ENCODE measurements around the gene DNAH6.

The DNAH6 gene

GRCh38 chr2:84838434-84839145 lies 322.3 kb downstream of the DNAH6 start:
- Histone ChIP-seq H3K9ac (ENCODE audit: insufficient read length, low read depth) (no peak overlapping the region), H3K9me3 (ENCODE audit: insufficient read depth, low read length) (no peaks in the 10 kb centered on the region), H3K36me3 (ENCODE audit: insufficient read depth, insufficient read length, low read length) (no peaks in the 10 kb centered on the region), H3K4me3 (ENCODE audit: insufficient read length, low read depth) (no peak overlapping the region), H3K27me3 (ENCODE audit: insufficient read depth, insufficient read length) (no peaks in the 10 kb centered on the region), H3K4me1 (ENCODE audit: insufficient read depth, insufficient read length) (no peaks in the 10 kb centered on the region)
- TF ChIP-seq SUZ12 (IDR thresholded peaks at IDR 0.05; ENCODE audit: extremely low read depth, insufficient read depth, insufficient read length) (no peak), ZNF274 (IDR thresholded peaks at IDR 0.05; ENCODE audit: low read depth, low read length) (no peak), YY1 (IDR thresholded peaks at IDR 0.05; ENCODE audit: insufficient read depth, insufficient read length) (no peak)
- DNase-seq (ENCODE audit: low read depth, low spot score), result no peak

- Histone ChIP-seq H3K4me3 (ENCODE audit: insufficient read length, low read depth) (no peak overlapping the region), H3K36me3 (ENCODE audit: insufficient read depth, insufficient read length, low read length) (no peaks in the 10 kb centered on the region), H3K27me3 (ENCODE audit: insufficient read depth, insufficient read length) (no peaks in the 10 kb centered on the region), H3K9me3 (ENCODE audit: insufficient read depth, low read length) (no peaks in the 10 kb centered on the region), H3K4me1 (ENCODE audit: insufficient read depth, insufficient read length) (no peaks in the 10 kb centered on the region), H3K9ac (ENCODE audit: insufficient read length, low read depth) (no peak overlapping the region)
- no peak for DNase-seq (ENCODE audit: low read depth, low spot score)
- TF ChIP-seq SUZ12 (IDR thresholded peaks at IDR 0.05; ENCODE audit: extremely low read depth, insufficient read depth, insufficient read length), result no peak
- TF ChIP-seq ZNF274 (IDR thresholded peaks at IDR 0.05; ENCODE audit: low read depth, low read length), result no peak
- TF ChIP-seq YY1 (IDR thresholded peaks at IDR 0.05; ENCODE audit: insufficient read depth, insufficient read length), result no peak
These were observed 323.6 kb downstream of the DNAH6 start for GRCh38 chr2:84839851-84840250.

GRCh38 chr2:84840306-84840705 lies 324.0 kb downstream of the DNAH6 start:
- Histone ChIP-seq H3K36me3 (ENCODE audit: insufficient read depth, insufficient read length, low read length) (no peaks in the 10 kb centered on the region), H3K27me3 (ENCODE audit: insufficient read depth, insufficient read length) (no peaks in the 10 kb centered on the region), H3K4me1 (ENCODE audit: insufficient read depth, insufficient read length) (no peaks in the 10 kb centered on the region), H3K9me3 (ENCODE audit: insufficient read depth, low read length) (no peaks in the 10 kb centered on the region), H3K4me3 (ENCODE audit: insufficient read length, low read depth) (no peak overlapping the region), H3K9ac (ENCODE audit: insufficient read length, low read depth) (no peak overlapping the region)
- TF ChIP-seq ZNF274 (IDR thresholded peaks at IDR 0.05; ENCODE audit: low read depth, low read length) (no peak), YY1 (IDR thresholded peaks at IDR 0.05; ENCODE audit: insufficient read depth, insufficient read length) (no peak), SUZ12 (IDR thresholded peaks at IDR 0.05; ENCODE audit: extremely low read depth, insufficient read depth, insufficient read length) (no peak)
- no peak for DNase-seq (ENCODE audit: low read depth, low spot score)

- no peaks in the 10 kb centered on the region for H3K4me1 ChIP-seq (ENCODE audit: insufficient read depth, insufficient read length)
- no peak overlapping the region for H3K4me3 ChIP-seq (ENCODE audit: insufficient read length, low read depth)
- no peak overlapping the region for H3K9ac ChIP-seq (ENCODE audit: insufficient read length, low read depth)
- no peaks in the 10 kb centered on the region for H3K9me3 ChIP-seq (ENCODE audit: insufficient read depth, low read length)
- no peak for TF ChIP-seq ZNF274 (IDR thresholded peaks at IDR 0.05; ENCODE audit: low read depth, low read length)
- no peak for TF ChIP-seq SUZ12 (IDR thresholded peaks at IDR 0.05; ENCODE audit: extremely low read depth, insufficient read depth, insufficient read length)
- TF ChIP-seq YY1 (IDR thresholded peaks at IDR 0.05; ENCODE audit: insufficient read depth, insufficient read length), result no peak
- H3K36me3 ChIP-seq (ENCODE audit: insufficient read depth, insufficient read length, low read length), result no peaks in the 10 kb centered on the region
- DNase-seq (ENCODE audit: low read depth, low spot score), result no peak
- no peaks in the 10 kb centered on the region for H3K27me3 ChIP-seq (ENCODE audit: insufficient read depth, insufficient read length)
These were observed 325.3 kb downstream of the DNAH6 start for GRCh38 chr2:84841577-84841976.

- Histone ChIP-seq H3K36me3 (ENCODE audit: insufficient read depth, insufficient read length, low read length) (no peaks in the 10 kb centered on the region), H3K9me3 (ENCODE audit: insufficient read depth, low read length) (no peaks in the 10 kb centered on the region), H3K4me3 (ENCODE audit: insufficient read length, low read depth) (no peak overlapping the region), H3K4me1 (ENCODE audit: insufficient read depth, insufficient read length) (no peaks in the 10 kb centered on the region), H3K27me3 (ENCODE audit: insufficient read depth, insufficient read length) (no peaks in the 10 kb centered on the region), H3K9ac (ENCODE audit: insufficient read length, low read depth) (no peak overlapping the region)
- TF ChIP-seq SUZ12 (IDR thresholded peaks at IDR 0.05; ENCODE audit: extremely low read depth, insufficient read depth, insufficient read length) (no peak), YY1 (IDR thresholded peaks at IDR 0.05; ENCODE audit: insufficient read depth, insufficient read length) (no peak), ZNF274 (IDR thresholded peaks at IDR 0.05; ENCODE audit: low read depth, low read length) (no peak)
- no peak for DNase-seq (ENCODE audit: low read depth, low spot score)
These were observed 327.8 kb downstream of the DNAH6 start for GRCh38 chr2:84844141-84844540.

GRCh38 chr2:84846041-84846663 lies 329.9 kb downstream of the DNAH6 start:
- Histone ChIP-seq H3K9me3 (ENCODE audit: insufficient read depth, low read length) (no peaks in the 10 kb centered on the region), H3K4me1 (ENCODE audit: insufficient read depth, insufficient read length) (no peaks in the 10 kb centered on the region), H3K36me3 (ENCODE audit: insufficient read depth, insufficient read length, low read length) (no peaks in the 10 kb centered on the region), H3K9ac (ENCODE audit: insufficient read length, low read depth) (no peak overlapping the region), H3K27me3 (ENCODE audit: insufficient read depth, insufficient read length) (no peaks in the 10 kb centered on the region), H3K4me3 (ENCODE audit: insufficient read length, low read depth) (no peak overlapping the region)
- TF ChIP-seq ZNF274 (IDR thresholded peaks at IDR 0.05; ENCODE audit: low read depth, low read length), result no peak
- no peak for TF ChIP-seq SUZ12 (IDR thresholded peaks at IDR 0.05; ENCODE audit: extremely low read depth, insufficient read depth, insufficient read length)
- no peak for TF ChIP-seq YY1 (IDR thresholded peaks at IDR 0.05; ENCODE audit: insufficient read depth, insufficient read length)
- DNase-seq (ENCODE audit: low read depth, low spot score), result no peak

- no peaks in the 10 kb centered on the region for H3K4me1 ChIP-seq (ENCODE audit: insufficient read depth, insufficient read length)
- no peak for DNase-seq (ENCODE audit: low read depth, low spot score)
- H3K4me3 ChIP-seq (ENCODE audit: insufficient read length, low read depth), result no peak overlapping the region
- H3K9me3 ChIP-seq (ENCODE audit: insufficient read depth, low read length), result no peaks in the 10 kb centered on the region
- TF ChIP-seq SUZ12 (IDR thresholded peaks at IDR 0.05; ENCODE audit: extremely low read depth, insufficient read depth, insufficient read length) (no peak), YY1 (IDR thresholded peaks at IDR 0.05; ENCODE audit: insufficient read depth, insufficient read length) (no peak), ZNF274 (IDR thresholded peaks at IDR 0.05; ENCODE audit: low read depth, low read length) (no peak)
- H3K9ac ChIP-seq (ENCODE audit: insufficient read length, low read depth), result no peak overlapping the region
- H3K27me3 ChIP-seq (ENCODE audit: insufficient read depth, insufficient read length), result no peaks in the 10 kb centered on the region
- no peaks in the 10 kb centered on the region for H3K36me3 ChIP-seq (ENCODE audit: insufficient read depth, insufficient read length, low read length)
These were observed 330.4 kb downstream of the DNAH6 start for GRCh38 chr2:84846741-84847142.

Data from NT2/D1 (cell line).